HCT116 (cell line): ENCODE measurements around the gene LIMA1. TPM values are rescaled to one million over a fixed set of nuclear protein-coding genes. Genes with fewer than 3 reads are reported as not detected.
A peak's percentile ranks its signal among the peaks of the same experiment; 100 is the strongest.

Source experiments
- ATAC-seq: fragments of 200-7000 bp; cut with Tn5 transposase; 2 replicates; pipeline ENCODE4 v1.9.1; 2020; ENCODE audit warnings: mild to moderate bottlenecking, moderate library complexity
- BruUV-seq: library from RNA; stranded (reverse); fragments of 400-500 nt; replicated peaks from 2 replicates; lab custom pipeline; 2021; lab: Mats Ljungman, UMichigan
- CTCF ChIA-PET: fragments of 300-600 bp; sonication (Branson Sonifier 250); formaldehyde crosslinking; loops from one replicate; lab custom pipeline; 2021; ENCODE audit warnings: antibody characterized with exemption; lab: Charles Lee
- POLR2A ChIA-PET: fragments of 300-600, 350-600 bp; sonication (Branson Sonifier 250); formaldehyde crosslinking; loops from one replicate; lab custom pipeline; 2021; ENCODE audit warnings: antibody characterized with exemption; lab: Charles Lee
- RAD21 ChIA-PET, 2 experiments: fragments of 300-600 bp; sonication (Branson Sonifier 250); formaldehyde crosslinking; loops; one replicate each; lab custom pipeline; 2023; ENCODE audit warnings: low total read pairs in 2 of 2; ENCODE audit not compliant: uncharacterized antibody in 2 of 2, unreplicated experiment in 2 of 2, low non-redundant PET in 1 of 2; lab: Charles Lee
- DNase-seq: peaks from one replicate; pipeline ENCODE4 v3.0.0-alpha.2; 2010; ENCODE audit warnings: low read depth, low spot score
- H2AFZ ChIP-seq: fragments of 200-600 bp; shearing (Covaris generic), sonication (generic); 2 replicates; pipeline ENCODE4 v1.6.1; 2017; ENCODE audit warnings: low read depth, mixed run types, mixed read lengths, antibody characterized with exemption, low read length; ENCODE audit not compliant: poor library complexity, severe bottlenecking
- H3K27ac ChIP-seq: 2 replicates; pipeline ENCODE4 v1.5.1; 2012; ENCODE audit warnings: low read depth, low read length
- H3K27me3 ChIP-seq: fragments of 200-600 bp; sonication (generic); 2 replicates; pipeline ENCODE4 v1.6.1; 2016; ENCODE audit warnings: mixed run types, low read length, mixed read lengths; ENCODE audit not compliant: insufficient read depth
- H3K36me3 ChIP-seq, 2 experiments: fragments of 200-500 bp in 1 of 2; fragments of 200-600 bp in 1 of 2; sonication (Bioruptor generic) in 1 of 2; sonication (generic) in 1 of 2; 2 replicates each; pipeline versions ENCODE4 v1.5.1 to v1.6.1; 2014 to 2016; ENCODE audit warnings: low read length in 2 of 2, inconsistent platforms in 1 of 2, mixed read lengths in 1 of 2, mixed run types in 1 of 2; ENCODE audit not compliant: insufficient read depth in 2 of 2, control insufficient read depth in 1 of 2
- H3K4me1 ChIP-seq, 2 experiments: fragments of 200-600 bp in 1 of 2; sonication (generic) in 1 of 2; 2 replicates each; pipeline versions ENCODE4 v1.5.1 to v1.6.1; 2012 to 2017; ENCODE audit warnings: low read length in 2 of 2, inconsistent platforms in 1 of 2, mild to moderate bottlenecking in 1 of 2, mixed read lengths in 1 of 2, mixed run types in 1 of 2, moderate library complexity in 1 of 2; ENCODE audit not compliant: insufficient read depth in 2 of 2, control insufficient read depth in 1 of 2
- H3K4me2 ChIP-seq: fragments of 200-600 bp; sonication (generic); 2 replicates; pipeline ENCODE4 v1.6.1; 2017; ENCODE audit warnings: mixed run types, low read length, mixed read lengths
- H3K4me3 ChIP-seq, 2 experiments: fragments of 200-600 bp in 1 of 2; sonication (generic) in 1 of 2; replicated peaks in 1 of 2; 2 replicates each; pipeline ENCODE4 v1.5.1; 2011 to 2016; ENCODE audit warnings: low read length in 2 of 2, control low read depth in 1 of 2, low read depth in 1 of 2, mild to moderate bottlenecking in 1 of 2, mixed read lengths in 1 of 2, mixed run types in 1 of 2
- H3K79me2 ChIP-seq: fragments of 200-600 bp; sonication (generic); 2 replicates; pipeline ENCODE4 v1.6.1; 2017; ENCODE audit warnings: mild to moderate bottlenecking, mixed run types, low read length, moderate library complexity, mixed read lengths; ENCODE audit not compliant: insufficient read depth
- H3K9ac ChIP-seq: fragments of 200-600 bp; sonication (generic); 2 replicates; pipeline ENCODE4 v1.6.1; 2016; ENCODE audit warnings: low read length, mixed read lengths
- H3K9me2 ChIP-seq: fragments of 200-600 bp; sonication (generic), shearing (Covaris generic); 2 replicates; pipeline ENCODE4 v1.6.1; 2017; ENCODE audit warnings: mixed run types, mild to moderate bottlenecking, moderate library complexity; ENCODE audit not compliant: insufficient read depth
- H3K9me3 ChIP-seq, 2 experiments: fragments of 200-500 bp in 1 of 2; fragments of 200-600 bp in 1 of 2; sonication (Bioruptor generic) in 1 of 2; sonication (generic) in 1 of 2; 2 replicates each; pipeline ENCODE4 v1.6.1; 2014 to 2017; ENCODE audit warnings: low read length in 2 of 2, mixed read lengths in 2 of 2, inconsistent platforms in 1 of 2, low read depth in 1 of 2, mild to moderate bottlenecking in 1 of 2, mixed run types in 1 of 2, moderate library complexity in 1 of 2; ENCODE audit not compliant: control insufficient read depth in 1 of 2, insufficient read depth in 1 of 2
- H4K20me1 ChIP-seq: fragments of 200-600 bp; sonication (generic), shearing (Covaris generic); 2 replicates; pipeline ENCODE4 v1.6.1; 2017; ENCODE audit warnings: mixed run types, mild to moderate bottlenecking, moderate library complexity; ENCODE audit not compliant: insufficient read depth
- ATF3 ChIP-seq: IDR thresholded peaks from 2 replicates; pipeline ENCODE4 v1.6.1; 2012
- CBX3 ChIP-seq: IDR thresholded peaks from 2 replicates; pipeline ENCODE4 v1.6.1; 2012; ENCODE audit warnings: low read depth
- CEBPB ChIP-seq: IDR thresholded peaks from 2 replicates; pipeline ENCODE4 v1.6.1; 2012; ENCODE audit warnings: low read depth
- EGR1 ChIP-seq: IDR thresholded peaks from 2 replicates; pipeline ENCODE4 v1.6.1; 2012; ENCODE audit warnings: low read depth
- EZH2 ChIP-seq: fragments of 200-600 bp; sonication (generic); IDR thresholded peaks from 2 replicates; pipeline ENCODE4 v1.6.1; 2017; ENCODE audit warnings: antibody characterized with exemption, mixed run types
- EZH2phosphoT487 ChIP-seq: fragments of 200-600 bp; IDR thresholded peaks from 2 replicates; pipeline ENCODE4 v1.6.1; 2018; ENCODE audit warnings: antibody characterized with exemption, borderline replicate concordance
- JUND ChIP-seq: IDR thresholded peaks from 2 replicates; pipeline ENCODE4 v1.6.1; 2012
- POLR2A ChIP-seq: IDR thresholded peaks from 2 replicates; pipeline ENCODE4 v1.7.0; 2011; ENCODE audit warnings: borderline replicate concordance; ENCODE audit not compliant: insufficient read depth, insufficient read length; ENCODE audit errors: extremely low read depth
- SIN3A ChIP-seq: IDR thresholded peaks from 2 replicates; pipeline ENCODE4 v1.6.1; 2012; ENCODE audit warnings: low read depth
- SP1 ChIP-seq: IDR thresholded peaks from 2 replicates; pipeline ENCODE4 v1.6.1; 2012; ENCODE audit warnings: low read depth
- SRF ChIP-seq: IDR thresholded peaks from 2 replicates; pipeline ENCODE4 v1.6.1; 2012; ENCODE audit warnings: low read depth
- YY1 ChIP-seq: IDR thresholded peaks from 2 replicates; pipeline ENCODE4 v1.6.1; 2011; ENCODE audit warnings: low read length, low read depth, moderate library complexity, mild to moderate bottlenecking; ENCODE audit not compliant: insufficient replicate concordance; ENCODE audit errors: extremely low read depth
- ZFX ChIP-seq: fragments of 450-650 bp; IDR thresholded peaks from 2 replicates; pipeline ENCODE4 v1.6.1; 2017
- intact Hi-C: fragments of 100-400 bp; cut with micrococcal nuclease; formaldehyde crosslinking; loops from 2 replicates; pipeline ENCODE4 v1.10.0; 2022
- total RNA-seq: library from RNA; stranded (reverse); gene quantifications from one replicate; pipeline ENCODE4 v1.2.1, GENCODE V29; 2021; ENCODE audit not compliant: unreplicated experiment
- TF ChIP-seq, protein P1 (sequence below): IDR thresholded peaks from 2 replicates; pipeline ENCODE4 v1.6.1; 2012; ENCODE audit warnings: low read depth
- TF ChIP-seq, protein P2 (sequence below), 3 experiments: fragments of 200-600 bp in 1 of 3; sonication (generic) in 1 of 3; IDR thresholded peaks in 2 of 3; conservative IDR thresholded peaks in 1 of 3; 2 replicates each; pipeline ENCODE4 v1.5.1; 2012 to 2017; ENCODE audit warnings: low read depth in 2 of 3, low read length in 2 of 3, antibody characterized with exemption in 1 of 3, borderline replicate concordance in 1 of 3, control low read depth in 1 of 3, mild to moderate bottlenecking in 1 of 3, mixed read lengths in 1 of 3, mixed run types in 1 of 3, moderate library complexity in 1 of 3; ENCODE audit not compliant: insufficient read depth in 1 of 3

Gene LIMA1
- total RNA-seq, 1 experiment from 2014 or later, result 79.6 TPM

- peak overlapping the region; percentile 12; the same call in 1 of the 2 replicates for H3K9ac ChIP-seq
- POLR2A ChIA-PET, result interaction anchor here (0.7 kb wide), 1 partner anchor 12 kb away, joined by 3 read pairs; no protein-coding TSS in a partner anchor
These were observed 66.1 kb downstream of the LIMA1 start for GRCh38 chr12:50217202-50217601.

More at GRCh38 chr12:50217202-50217601, 66.1 kb downstream of the LIMA1 start:
- CTCF ChIA-PET, result no interaction called here
- no peak overlapping the region for H3K4me3 ChIP-seq
- BruUV-seq, result no TSS peak
- no peaks in the 10 kb centered on the region for H3K27me3 ChIP-seq
- H4K20me1 ChIP-seq, result no peaks in the 10 kb centered on the region
- H2AFZ ChIP-seq, result no peak overlapping the region
- peaks cover 96% of the 10 kb centered on the region for H3K79me2 ChIP-seq
- no peaks in the 10 kb centered on the region for H3K9me3 ChIP-seq
- DNase-seq (no peak), ATAC-seq (no peak)
- no peaks in the 10 kb centered on the region for H3K9me2 ChIP-seq
- H3K36me3 ChIP-seq, result peaks cover 0 to 9% of the 10 kb centered on the region in 2 experiments; a peak in 1 of 4 replicates
- no peak for TF ChIP-seq SRF
- no peak for TF ChIP-seq CBX3
- TF ChIP-seq, protein P1, sequence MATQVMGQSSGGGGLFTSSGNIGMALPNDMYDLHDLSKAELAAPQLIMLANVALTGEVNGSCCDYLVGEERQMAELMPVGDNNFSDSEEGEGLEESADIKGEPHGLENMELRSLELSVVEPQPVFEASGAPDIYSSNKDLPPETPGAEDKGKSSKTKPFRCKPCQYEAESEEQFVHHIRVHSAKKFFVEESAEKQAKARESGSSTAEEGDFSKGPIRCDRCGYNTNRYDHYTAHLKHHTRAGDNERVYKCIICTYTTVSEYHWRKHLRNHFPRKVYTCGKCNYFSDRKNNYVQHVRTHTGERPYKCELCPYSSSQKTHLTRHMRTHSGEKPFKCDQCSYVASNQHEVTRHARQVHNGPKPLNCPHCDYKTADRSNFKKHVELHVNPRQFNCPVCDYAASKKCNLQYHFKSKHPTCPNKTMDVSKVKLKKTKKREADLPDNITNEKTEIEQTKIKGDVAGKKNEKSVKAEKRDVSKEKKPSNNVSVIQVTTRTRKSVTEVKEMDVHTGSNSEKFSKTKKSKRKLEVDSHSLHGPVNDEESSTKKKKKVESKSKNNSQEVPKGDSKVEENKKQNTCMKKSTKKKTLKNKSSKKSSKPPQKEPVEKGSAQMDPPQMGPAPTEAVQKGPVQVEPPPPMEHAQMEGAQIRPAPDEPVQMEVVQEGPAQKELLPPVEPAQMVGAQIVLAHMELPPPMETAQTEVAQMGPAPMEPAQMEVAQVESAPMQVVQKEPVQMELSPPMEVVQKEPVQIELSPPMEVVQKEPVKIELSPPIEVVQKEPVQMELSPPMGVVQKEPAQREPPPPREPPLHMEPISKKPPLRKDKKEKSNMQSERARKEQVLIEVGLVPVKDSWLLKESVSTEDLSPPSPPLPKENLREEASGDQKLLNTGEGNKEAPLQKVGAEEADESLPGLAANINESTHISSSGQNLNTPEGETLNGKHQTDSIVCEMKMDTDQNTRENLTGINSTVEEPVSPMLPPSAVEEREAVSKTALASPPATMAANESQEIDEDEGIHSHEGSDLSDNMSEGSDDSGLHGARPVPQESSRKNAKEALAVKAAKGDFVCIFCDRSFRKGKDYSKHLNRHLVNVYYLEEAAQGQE, result no peak
- TF ChIP-seq ZFX, result no peak
- no peak for TF ChIP-seq YY1
- no peak for TF ChIP-seq JUND
- TF ChIP-seq EZH2, result no peak
- TF ChIP-seq EGR1, result no peak
- TF ChIP-seq SP1, result no peak
- TF ChIP-seq, protein P2, sequence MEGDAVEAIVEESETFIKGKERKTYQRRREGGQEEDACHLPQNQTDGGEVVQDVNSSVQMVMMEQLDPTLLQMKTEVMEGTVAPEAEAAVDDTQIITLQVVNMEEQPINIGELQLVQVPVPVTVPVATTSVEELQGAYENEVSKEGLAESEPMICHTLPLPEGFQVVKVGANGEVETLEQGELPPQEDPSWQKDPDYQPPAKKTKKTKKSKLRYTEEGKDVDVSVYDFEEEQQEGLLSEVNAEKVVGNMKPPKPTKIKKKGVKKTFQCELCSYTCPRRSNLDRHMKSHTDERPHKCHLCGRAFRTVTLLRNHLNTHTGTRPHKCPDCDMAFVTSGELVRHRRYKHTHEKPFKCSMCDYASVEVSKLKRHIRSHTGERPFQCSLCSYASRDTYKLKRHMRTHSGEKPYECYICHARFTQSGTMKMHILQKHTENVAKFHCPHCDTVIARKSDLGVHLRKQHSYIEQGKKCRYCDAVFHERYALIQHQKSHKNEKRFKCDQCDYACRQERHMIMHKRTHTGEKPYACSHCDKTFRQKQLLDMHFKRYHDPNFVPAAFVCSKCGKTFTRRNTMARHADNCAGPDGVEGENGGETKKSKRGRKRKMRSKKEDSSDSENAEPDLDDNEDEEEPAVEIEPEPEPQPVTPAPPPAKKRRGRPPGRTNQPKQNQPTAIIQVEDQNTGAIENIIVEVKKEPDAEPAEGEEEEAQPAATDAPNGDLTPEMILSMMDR (IDR thresholded peaks at IDR 0.05 in 2 of 3, conservative IDR thresholded peaks at IDR 0.05 in 1 of 3; ENCODE audit: borderline replicate concordance in 1 of 3, insufficient read depth in 1 of 3, low read depth in 2 of 3, low read length in 2 of 3), result no peak
- no peak for TF ChIP-seq CEBPB
- no peak for TF ChIP-seq ATF3
- TF ChIP-seq SIN3A, result no peak
- no peak for TF ChIP-seq POLR2A
- no peak for TF ChIP-seq EZH2phosphoT487
- H3K4me2 ChIP-seq, result no peak overlapping the region
- RAD21 ChIA-PET, result no interaction called here
- intact Hi-C loops, result loop anchor here (5.0 kb wide), 1 partner anchor 85 kb away; no protein-coding TSS in a partner anchor
- H3K27ac ChIP-seq, result no peak overlapping the region
- H3K4me1 ChIP-seq, result peaks cover 45 to 92% of the 10 kb centered on the region in 2 experiments
